ENCODE measurements around the gene SNRPD3. TPM values are rescaled to one million over a fixed set of nuclear protein-coding genes. Genes with fewer than 3 reads are reported as not detected.
"Not testable (repeated sequence)": the region's sequence is repeated elsewhere in the genome, so short reads cannot be mapped to it uniquely, and the experiment has no call there.

Gene SNRPD3
- total RNA-seq, 4 donors from 2014 or later = 98.4 to 138 (median 104) TPM

DNA sequence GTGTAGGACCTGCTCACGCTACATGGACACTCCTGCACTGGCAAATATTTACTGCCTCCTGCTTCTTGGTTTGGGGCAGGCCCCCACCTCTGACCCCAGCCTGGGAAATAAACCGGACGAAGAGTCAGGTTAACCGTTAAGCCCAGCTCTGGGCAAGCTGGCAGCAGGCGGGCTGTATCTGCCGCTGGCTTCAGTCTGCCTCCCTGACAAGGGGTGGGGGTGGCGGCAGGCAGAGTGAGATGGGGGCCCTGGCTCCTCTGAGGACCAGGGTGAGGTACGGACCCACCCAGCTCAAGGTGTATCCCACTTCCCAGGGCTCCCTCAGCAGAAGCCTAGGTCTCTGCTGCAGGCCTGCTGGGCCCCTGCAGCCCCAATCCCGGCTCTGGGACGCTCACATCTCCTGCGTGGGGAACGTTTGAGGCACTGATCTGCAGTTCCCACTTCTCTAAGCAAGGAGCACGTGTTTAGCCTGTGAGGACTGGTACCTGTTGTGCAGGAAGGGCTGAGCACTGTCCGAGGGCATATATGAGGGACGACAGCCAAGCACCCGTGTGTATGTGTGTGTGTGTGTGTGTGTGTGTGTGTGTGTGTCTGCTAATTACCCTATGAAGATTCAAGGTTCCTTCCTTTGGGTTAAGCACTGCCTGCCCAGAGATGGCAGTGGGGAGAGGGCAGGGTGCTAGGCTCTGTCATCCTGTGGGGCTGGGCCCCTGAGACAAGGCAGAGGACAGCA is 38.2 kb downstream of the SNRPD3 start:
- peaks cover 0 to 10% of the 10 kb centered on the region in 2 donors for H3K36me3 ChIP-seq
- ATAC-seq = no peak
- TF ChIP-seq, protein P1, sequence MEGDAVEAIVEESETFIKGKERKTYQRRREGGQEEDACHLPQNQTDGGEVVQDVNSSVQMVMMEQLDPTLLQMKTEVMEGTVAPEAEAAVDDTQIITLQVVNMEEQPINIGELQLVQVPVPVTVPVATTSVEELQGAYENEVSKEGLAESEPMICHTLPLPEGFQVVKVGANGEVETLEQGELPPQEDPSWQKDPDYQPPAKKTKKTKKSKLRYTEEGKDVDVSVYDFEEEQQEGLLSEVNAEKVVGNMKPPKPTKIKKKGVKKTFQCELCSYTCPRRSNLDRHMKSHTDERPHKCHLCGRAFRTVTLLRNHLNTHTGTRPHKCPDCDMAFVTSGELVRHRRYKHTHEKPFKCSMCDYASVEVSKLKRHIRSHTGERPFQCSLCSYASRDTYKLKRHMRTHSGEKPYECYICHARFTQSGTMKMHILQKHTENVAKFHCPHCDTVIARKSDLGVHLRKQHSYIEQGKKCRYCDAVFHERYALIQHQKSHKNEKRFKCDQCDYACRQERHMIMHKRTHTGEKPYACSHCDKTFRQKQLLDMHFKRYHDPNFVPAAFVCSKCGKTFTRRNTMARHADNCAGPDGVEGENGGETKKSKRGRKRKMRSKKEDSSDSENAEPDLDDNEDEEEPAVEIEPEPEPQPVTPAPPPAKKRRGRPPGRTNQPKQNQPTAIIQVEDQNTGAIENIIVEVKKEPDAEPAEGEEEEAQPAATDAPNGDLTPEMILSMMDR (IDR thresholded peaks at IDR 0.05) = no peak
- no peak for TF ChIP-seq POLR2AphosphoS5 (IDR thresholded peaks at IDR 0.05)
- TF ChIP-seq EP300 (IDR thresholded peaks at IDR 0.05) = no peak
- no peak for TF ChIP-seq POLR2A (IDR thresholded peaks at IDR 0.05)
- H3K9me3 ChIP-seq = no peaks in the 10 kb centered on the region
- 56% methylated on average over 3 of the region's 16 CpGs; no CpG with 5 or more reads in 1 of the 2 donors for WGBS, 2 donors (ENCODE audit: low coverage in 1 of 2)
- peak overlapping the region in 3 of 4 donors; percentile 26 to 89 (median 87) for H3K27ac ChIP-seq
- H3K4me3 ChIP-seq = no peak overlapping the region
- H3K4me1 ChIP-seq = peaks cover 0 to 23% (median 6%) of the 10 kb centered on the region in 3 donors
- H3K27me3 ChIP-seq = no peaks in the 10 kb centered on the region

DNA sequence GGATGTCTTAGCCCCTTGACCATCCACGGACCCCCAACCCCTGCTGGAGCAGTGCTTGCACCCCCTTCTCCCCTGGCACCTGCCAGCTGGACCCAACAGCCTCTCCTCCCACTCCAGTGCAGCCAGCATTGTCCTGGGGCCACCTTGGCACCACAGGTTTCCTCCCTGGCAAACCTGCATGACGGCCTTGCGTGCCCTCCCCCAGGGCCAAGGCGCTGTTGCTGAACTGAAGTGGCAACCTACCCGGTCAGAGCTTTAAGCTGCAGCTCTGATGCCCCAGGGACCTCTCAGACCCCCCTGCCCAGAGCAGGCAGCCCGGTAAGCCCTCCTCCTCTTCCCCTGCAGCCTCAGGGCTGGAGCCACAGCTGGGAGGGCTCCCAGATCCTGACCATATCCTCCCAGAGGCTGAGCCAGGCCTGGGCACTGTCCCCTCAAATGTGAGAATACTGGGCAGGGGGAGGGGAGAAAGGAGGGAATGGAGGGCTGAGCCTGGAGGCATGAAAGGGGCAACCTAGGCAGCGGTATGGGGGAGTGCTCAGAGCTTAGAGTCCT is 38.8 kb downstream of the SNRPD3 start:
- no CpG with 5 or more reads among the region's 7 CpGs for WGBS, 2 donors (ENCODE audit: low coverage in 1 of 2)
- Histone ChIP-seq H3K4me1 (peaks cover 0 to 23% (median 6%) of the 10 kb centered on the region in 3 donors), H3K27me3 (no peaks in the 10 kb centered on the region), H3K27ac (peak overlapping the region in 1 of 4 donors; percentile 6), H3K36me3 (peaks cover 0 to 3% of the 10 kb centered on the region in 2 donors), H3K9me3 (no peaks in the 10 kb centered on the region), H3K4me3 (no peak overlapping the region)
- no peak for ATAC-seq
- TF ChIP-seq EP300 (IDR thresholded peaks at IDR 0.05) (no peak), POLR2A (IDR thresholded peaks at IDR 0.05) (no peak), POLR2AphosphoS5 (IDR thresholded peaks at IDR 0.05) (no peak)
- TF ChIP-seq, protein P1 (IDR thresholded peaks at IDR 0.05) = no peak

DNA sequence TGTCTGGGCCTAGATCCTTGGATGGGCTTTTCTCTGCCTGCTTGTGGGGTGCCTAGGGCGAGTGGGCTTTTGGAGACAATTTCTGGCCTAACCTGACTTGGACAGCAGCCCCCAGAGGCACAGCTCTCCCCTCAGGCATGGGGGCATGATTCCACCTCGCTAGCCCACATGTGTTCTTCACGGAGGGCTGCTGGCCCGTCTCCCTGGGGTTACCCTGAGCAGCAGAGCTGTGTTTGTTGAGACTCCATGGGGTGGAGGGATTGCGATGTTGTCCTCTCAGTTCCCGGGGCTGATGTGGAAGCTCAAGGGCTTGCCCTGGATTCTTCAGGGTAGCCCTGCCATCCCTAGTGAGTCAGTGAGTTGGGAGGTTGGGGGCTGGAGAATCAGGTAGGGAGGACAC is 39.4 kb downstream of the SNRPD3 start:
- Histone ChIP-seq H3K27ac (no peak overlapping the region), H3K4me3 (no peak overlapping the region), H3K36me3 (no peaks in the 10 kb centered on the region), H3K9me3 (no peaks in the 10 kb centered on the region), H3K27me3 (no peaks in the 10 kb centered on the region), H3K4me1 (peaks cover 0 to 23% (median 6%) of the 10 kb centered on the region in 3 donors)
- WGBS, 2 donors (ENCODE audit: low coverage in 1 of 2) = no CpG with 5 or more reads among the region's 6 CpGs
- no peak for ATAC-seq
- TF ChIP-seq, protein P1 (IDR thresholded peaks at IDR 0.05) = no peak
- TF ChIP-seq POLR2A (IDR thresholded peaks at IDR 0.05) (no peak), POLR2AphosphoS5 (IDR thresholded peaks at IDR 0.05) (no peak), EP300 (IDR thresholded peaks at IDR 0.05) (no peak)

DNA sequence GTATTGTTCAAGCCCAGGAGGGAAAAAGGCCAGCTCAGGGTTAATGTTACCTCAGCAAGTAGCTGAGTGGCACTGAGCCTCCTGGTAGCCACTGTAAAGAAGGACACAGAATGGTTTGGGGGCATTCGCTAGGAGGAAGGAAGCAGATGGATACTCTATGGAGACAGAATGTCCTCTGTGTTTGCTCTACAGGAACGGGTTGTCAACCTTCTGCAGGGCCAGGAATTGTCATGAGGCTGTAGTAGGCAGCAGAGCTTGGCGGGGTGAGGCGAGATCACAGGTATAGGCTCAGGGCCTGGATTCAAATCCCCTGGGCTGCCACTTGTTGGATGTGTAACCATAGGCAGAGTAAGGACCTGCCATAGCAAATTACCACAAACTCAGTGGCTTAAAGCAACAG is 40.1 kb downstream of the SNRPD3 start:
- ATAC-seq = no peak
- WGBS, 2 donors (ENCODE audit: low coverage in 1 of 2) = 87% methylated on average over 4 of the region's 4 CpGs; no CpG with 5 or more reads in 1 of the 2 donors
- H3K4me3 ChIP-seq = no peak overlapping the region
- no peaks in the 10 kb centered on the region for H3K9me3 ChIP-seq
- no peaks in the 10 kb centered on the region for H3K36me3 ChIP-seq
- no peaks in the 10 kb centered on the region for H3K27me3 ChIP-seq
- H3K27ac ChIP-seq = no peak overlapping the region
- peaks cover 0 to 23% (median 6%) of the 10 kb centered on the region in 3 donors for H3K4me1 ChIP-seq
- TF ChIP-seq, protein P1 (IDR thresholded peaks at IDR 0.05) = no peak
- TF ChIP-seq EP300 (IDR thresholded peaks at IDR 0.05) (no peak), POLR2AphosphoS5 (IDR thresholded peaks at IDR 0.05) (no peak), POLR2A (IDR thresholded peaks at IDR 0.05) (no peak)

DNA sequence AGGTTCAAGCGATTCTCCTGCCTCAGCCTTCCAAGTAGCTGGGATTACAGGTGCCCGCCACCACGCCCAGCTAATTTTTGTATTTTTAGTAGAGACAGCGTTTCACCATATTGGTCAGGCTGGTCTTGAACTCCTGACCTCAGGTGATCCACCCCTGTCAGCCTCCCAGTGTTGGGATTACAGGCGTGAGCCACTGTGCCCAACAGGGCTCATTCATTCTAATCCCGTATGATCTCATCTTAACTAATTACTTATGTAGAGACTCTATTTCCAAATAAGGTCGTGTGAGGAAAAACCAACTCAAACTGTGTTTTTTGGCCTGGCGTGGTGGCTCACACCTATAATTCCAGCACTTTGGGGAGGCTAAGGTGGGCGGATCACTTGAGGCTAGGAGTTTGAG is 41.3 kb downstream of the SNRPD3 start:
- not testable (repeated sequence) for H3K4me3 ChIP-seq, ATAC-seq, H3K27me3 ChIP-seq, H3K9me3 ChIP-seq, H3K27ac ChIP-seq, H3K36me3 ChIP-seq
- 73 to 87% methylated on average over 3 to 7 of the region's 9 CpGs for WGBS, 2 donors (ENCODE audit: low coverage in 1 of 2)
- peaks cover 0 to 22% (median 6%) of the 10 kb centered on the region in 3 donors for H3K4me1 ChIP-seq
